Activated CD4-positive, alpha-beta T cell treated with anti-CD3 and anti-CD28 coated beads for 1 hour (primary cell): ENCODE data around the gene ZMYM2.
"Not testable (repeated sequence)": the region's sequence is repeated elsewhere in the genome, so short reads cannot be mapped to it uniquely, and the experiment has no call there.

Source experiments
- DNase-seq: peaks from one replicate; pipeline ENCODE4 v3.0.0-alpha.2; 2020

ZMYM2 gene

GRCh38 chr13:19984430-19985218, 26.1 kb downstream of the ZMYM2 start:
- DNase-seq, result no peak

GRCh38 chr13:19985219-19985556, 26.7 kb downstream of the ZMYM2 start:
- DNase-seq, result no peak

GRCh38 chr13:19991531-19991930, 33.0 kb downstream of the ZMYM2 start:
- no peak for DNase-seq

GRCh38 chr13:19993024-19993423, 34.5 kb downstream of the ZMYM2 start:
- no peak for DNase-seq

- no peak for DNase-seq
Observed at GRCh38 chr13:19998960-19999359, 40.4 kb downstream of the ZMYM2 start.

GRCh38 chr13:20000062-20000552, 41.6 kb downstream of the ZMYM2 start:
- no peak for DNase-seq

GRCh38 chr13:20001366-20002190, 43.1 kb downstream of the ZMYM2 start:
- no peak for DNase-seq

- DNase-seq, result no peak
Observed at GRCh38 chr13:20002787-20003186, 44.3 kb downstream of the ZMYM2 start.

- no peak for DNase-seq
Observed at GRCh38 chr13:20006206-20006605, 47.7 kb downstream of the ZMYM2 start.

- no peak for DNase-seq
Observed at GRCh38 chr13:20015763-20016162, 57.2 kb downstream of the ZMYM2 start.

GRCh38 chr13:20016649-20017364, 58.3 kb downstream of the ZMYM2 start:
- DNase-seq, result no peak

GRCh38 chr13:20017365-20017711, 58.8 kb downstream of the ZMYM2 start:
- no peak for DNase-seq

GRCh38 chr13:20019043-20019442, 60.5 kb downstream of the ZMYM2 start:
- DNase-seq, result no peak

- no peak for DNase-seq
Observed at GRCh38 chr13:20024702-20025101, 66.2 kb downstream of the ZMYM2 start.

- DNase-seq, result no peak
Observed at GRCh38 chr13:20028953-20029352, 70.4 kb downstream of the ZMYM2 start.

- DNase-seq, result no peak
Observed at GRCh38 chr13:20033486-20033885, 75.0 kb downstream of the ZMYM2 start.

GRCh38 chr13:20035130-20035529, 76.6 kb downstream of the ZMYM2 start:
- DNase-seq, result no peak

GRCh38 chr13:20037908-20038307, 79.4 kb downstream of the ZMYM2 start:
- DNase-seq, result no peak

GRCh38 chr13:20042603-20043002, 84.1 kb downstream of the ZMYM2 start:
- DNase-seq, result not testable (repeated sequence)

GRCh38 chr13:20043207-20043925, 84.8 kb downstream of the ZMYM2 start:
- no peak for DNase-seq

GRCh38 chr13:20044086-20044485, 85.6 kb downstream of the ZMYM2 start:
- no peak for DNase-seq

- DNase-seq, result no peak
Observed at GRCh38 chr13:20045950-20046548, 87.5 kb downstream of the ZMYM2 start.
